Small intestine (tissue), 4 donors: ENCODE results near the gene KRTAP5-10. TPM values are rescaled to one million over a fixed set of nuclear protein-coding genes. Genes with fewer than 3 reads are reported as not detected.

Experiments used
- polyA plus RNA-seq, 4 donors: library from polyadenylated mRNA; stranded (reverse) in 3 of 4; unstranded in 1 of 4; fragments of 200-250 nt in 3 of 4; fragments of 120-200 nt in 1 of 4; gene quantifications; one replicate each; pipeline versions ENCODE4 v1.2.1 to v1.2.3, GENCODE V29; 2013
- donor health status: healthy with polysubstance abuse.
- donor health status: Bipolar disorder and iron deficiency.
- donor health status: healthy.

Gene KRTAP5-10
- polyA plus RNA-seq, 4 donors, result 0.07 to 0.30 TPM; not detected in 2

Other genes with a start within 250 kb of the KRTAP5-10 start
- 10 to 100 TPM; 11.6 to 50.5 (median 24.5) TPM for gene DHCR7, start 117.2 kb upstream of the KRTAP5-10 start, polyA plus RNA-seq
- gene NADSYN1, start 112.4 kb upstream of the KRTAP5-10 start, polyA plus RNA-seq, result 100 to 1,000 TPM in 2 of 4 donors, 10 to 100 TPM in 2; 85.7 to 210 (median 97.9) TPM
- gene KRTAP5-7, start 38.3 kb upstream of the KRTAP5-10 start, polyA plus RNA-seq, result under 1 TPM in 2 of 4 donors, not detected in 2; 0.07 to 0.12 TPM
- gene KRTAP5-8, start 27.5 kb upstream of the KRTAP5-10 start, polyA plus RNA-seq, result under 1 TPM in 2 of 4 donors, not detected in 2; 0.13 to 0.16 TPM
- under 1 TPM in 3 of 4 donors, not detected in 1; 0.31 to 0.67 (median 0.50) TPM for gene KRTAP5-9, start 17.1 kb upstream of the KRTAP5-10 start, polyA plus RNA-seq
- under 1 TPM in 1 of 4 donors, not detected in 3; 0.07 TPM for gene KRTAP5-11, start 17.3 kb downstream of the KRTAP5-10 start, polyA plus RNA-seq